HG03378 (cell line): ENCODE results near the gene RASSF5.
"Not testable (repeated sequence)": the region's sequence is repeated elsewhere in the genome, so short reads cannot be mapped to it uniquely, and the experiment has no call there.

Source experiments
- ATAC-seq: cut with Tn5 transposase; IDR thresholded peaks from one replicate; pipeline ENCODE4 v1.9.1; 2021; ENCODE audit warnings: mild to moderate bottlenecking, moderate library complexity; ENCODE audit not compliant: unreplicated experiment

The RASSF5 gene

DNA sequence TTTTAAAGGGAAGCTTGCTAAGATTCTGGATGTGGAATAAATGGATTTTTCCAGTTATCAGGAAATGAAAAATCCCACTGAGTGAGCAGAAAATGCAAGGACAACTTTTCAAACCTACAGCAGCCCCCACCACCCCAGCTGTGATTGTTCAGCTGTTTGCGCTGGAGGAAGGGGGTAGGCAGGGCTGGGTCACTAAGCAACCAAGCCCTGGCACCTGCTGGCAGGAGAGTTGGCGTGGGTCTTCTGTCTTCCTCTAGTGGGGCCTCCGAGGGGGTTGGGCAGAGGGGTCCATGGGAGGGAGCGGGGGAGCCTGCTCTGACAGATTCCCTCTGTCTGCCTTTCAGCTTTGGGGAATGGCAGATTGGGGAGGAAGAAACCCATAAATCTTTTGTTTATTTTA lies 59.7 kb downstream of the RASSF5 start:
- no peak for ATAC-seq

DNA sequence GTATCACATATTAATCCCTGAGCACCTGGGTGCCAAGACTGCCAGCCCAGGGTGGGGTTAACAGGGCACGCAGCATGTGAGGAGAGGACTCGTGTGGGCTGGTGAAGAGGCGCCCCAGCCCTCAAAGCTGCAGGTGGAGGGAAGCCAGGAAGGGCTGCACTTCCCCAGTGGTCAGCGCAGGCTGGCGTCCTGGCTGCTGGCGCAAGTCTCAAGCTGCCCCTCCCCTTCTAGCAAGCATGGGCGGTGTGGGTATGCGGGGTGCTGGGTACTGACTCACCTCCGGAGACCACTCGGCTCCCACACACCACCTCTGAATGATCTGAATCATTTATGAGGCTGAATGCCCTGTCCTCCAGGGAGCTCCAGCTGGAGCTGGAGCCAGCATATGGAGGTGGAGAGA lies 60.9 kb downstream of the RASSF5 start:
- ATAC-seq, result no peak

DNA sequence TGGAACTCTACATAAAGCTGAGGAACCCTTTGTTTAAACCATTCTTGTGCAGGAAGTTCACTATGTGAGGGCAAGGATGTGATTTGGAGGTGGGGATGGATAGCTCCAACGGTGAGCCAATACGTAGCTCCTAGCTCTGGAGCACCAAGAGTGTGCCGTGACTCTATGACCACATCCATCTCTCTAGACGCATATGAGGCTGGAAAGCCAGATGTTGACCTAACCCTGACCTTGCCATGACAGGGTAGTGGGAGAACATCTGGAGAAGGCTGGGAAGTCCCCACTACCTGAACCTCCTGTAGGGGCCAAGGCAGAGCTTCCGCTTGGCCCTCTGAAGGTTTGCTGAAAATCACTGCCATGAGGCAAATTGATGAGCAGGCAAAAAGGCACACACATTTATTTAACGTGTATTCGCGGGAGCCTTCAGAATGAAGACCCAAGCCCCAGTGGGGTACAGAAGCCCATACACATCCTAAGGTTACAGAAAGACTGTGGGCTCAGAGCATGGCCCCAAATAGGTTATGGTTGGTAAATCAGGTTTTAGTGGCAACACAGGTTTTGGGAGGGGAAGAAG lies 61.5 kb downstream of the RASSF5 start:
- no peak for ATAC-seq

DNA sequence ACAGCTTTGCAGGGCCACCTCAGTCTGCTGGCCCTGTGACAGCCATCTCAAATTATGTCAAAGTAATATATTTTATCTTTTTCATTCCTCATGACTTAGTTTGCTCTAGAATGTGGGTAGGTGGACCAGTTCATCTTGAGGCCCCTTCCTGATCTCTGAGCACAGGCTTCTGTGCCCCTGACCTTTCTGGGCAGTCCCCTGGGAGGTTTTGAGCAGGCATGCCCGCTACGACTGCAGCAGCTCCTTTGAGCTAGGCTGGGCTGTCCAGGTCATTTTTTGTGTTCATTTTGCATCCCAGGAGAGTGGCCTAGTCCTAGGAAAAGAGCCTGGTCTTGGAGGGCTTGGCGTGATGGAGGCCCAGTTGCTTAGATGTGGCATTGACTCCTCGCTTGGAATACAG lies 62.2 kb downstream of the RASSF5 start:
- no peak for ATAC-seq

DNA sequence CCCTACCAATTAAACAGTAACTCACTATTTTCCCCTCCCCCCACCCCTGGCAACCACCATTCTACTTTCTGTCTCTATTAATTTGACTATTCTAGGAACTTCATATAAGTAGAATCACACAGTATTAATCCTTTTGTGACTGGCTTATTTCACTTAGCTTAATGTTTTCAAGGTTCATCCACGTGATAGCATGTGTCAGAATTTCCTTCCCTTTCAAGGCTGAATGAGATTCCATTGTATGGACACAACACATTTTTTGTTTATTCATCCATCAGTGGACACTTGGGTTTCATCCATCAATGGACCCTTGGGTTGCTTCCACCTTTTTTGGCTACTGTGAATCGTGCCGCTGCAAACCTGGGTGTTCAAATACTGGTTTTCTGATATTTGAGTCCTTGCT lies 63.2 kb downstream of the RASSF5 start:
- ATAC-seq, result no peak

DNA sequence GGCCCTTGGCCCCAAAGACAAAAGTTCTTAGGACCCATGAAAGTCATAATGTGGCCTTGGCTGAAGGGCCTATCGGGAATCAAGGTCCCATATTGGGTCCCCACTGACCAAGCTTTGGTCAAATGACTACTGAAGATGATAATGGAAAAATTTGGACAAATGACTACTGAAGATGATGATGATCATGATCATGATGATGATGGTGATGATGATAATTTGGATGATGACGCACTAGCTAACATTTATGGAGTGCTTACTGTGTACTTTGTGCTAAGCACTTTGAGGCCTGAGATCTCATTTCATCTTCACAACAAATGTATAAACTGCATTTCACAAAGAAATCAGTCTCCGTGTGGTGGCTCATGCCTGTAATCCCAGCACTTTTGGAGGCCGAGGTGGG lies 65.5 kb downstream of the RASSF5 start:
- no peak for ATAC-seq

DNA sequence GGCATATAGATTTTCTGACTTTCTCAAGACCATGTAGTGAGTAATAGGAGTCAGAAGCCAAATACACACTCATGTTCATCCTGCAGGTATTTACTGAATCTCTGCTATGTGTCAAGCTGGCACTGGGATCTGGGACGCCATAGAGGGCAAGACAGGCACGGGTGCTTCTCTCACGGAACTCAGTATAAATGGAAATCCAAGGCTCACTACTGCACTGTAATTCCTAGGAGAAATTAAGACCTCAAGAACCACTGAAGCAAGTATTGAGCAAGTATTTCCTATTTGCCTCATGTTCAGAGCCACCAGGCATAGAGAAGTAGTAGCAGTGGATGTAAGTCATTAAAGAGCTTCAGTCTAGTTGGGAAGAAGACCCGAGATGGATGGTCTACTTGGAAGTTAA lies 66.0 kb downstream of the RASSF5 start:
- no peak for ATAC-seq

DNA sequence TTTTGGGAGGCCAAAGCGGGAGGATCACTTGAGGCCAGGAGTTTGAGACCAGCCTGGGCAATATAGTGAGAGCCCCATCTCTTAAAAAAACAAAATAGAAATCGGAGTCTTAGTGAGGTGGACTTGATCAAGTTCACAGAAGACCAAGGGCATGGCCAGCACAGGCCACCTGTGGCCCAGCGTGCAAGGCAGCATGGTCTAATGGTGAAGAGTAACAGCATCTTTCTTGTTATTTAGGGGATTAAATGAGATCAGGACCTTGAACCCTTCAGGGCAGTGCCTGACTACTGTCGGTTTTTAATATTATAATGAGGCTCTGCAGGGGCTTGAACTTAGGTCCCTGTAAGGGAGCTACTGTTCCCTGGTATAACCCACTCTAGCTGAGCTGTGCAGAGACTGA lies 66.4 kb downstream of the RASSF5 start:
- no peak for ATAC-seq

DNA sequence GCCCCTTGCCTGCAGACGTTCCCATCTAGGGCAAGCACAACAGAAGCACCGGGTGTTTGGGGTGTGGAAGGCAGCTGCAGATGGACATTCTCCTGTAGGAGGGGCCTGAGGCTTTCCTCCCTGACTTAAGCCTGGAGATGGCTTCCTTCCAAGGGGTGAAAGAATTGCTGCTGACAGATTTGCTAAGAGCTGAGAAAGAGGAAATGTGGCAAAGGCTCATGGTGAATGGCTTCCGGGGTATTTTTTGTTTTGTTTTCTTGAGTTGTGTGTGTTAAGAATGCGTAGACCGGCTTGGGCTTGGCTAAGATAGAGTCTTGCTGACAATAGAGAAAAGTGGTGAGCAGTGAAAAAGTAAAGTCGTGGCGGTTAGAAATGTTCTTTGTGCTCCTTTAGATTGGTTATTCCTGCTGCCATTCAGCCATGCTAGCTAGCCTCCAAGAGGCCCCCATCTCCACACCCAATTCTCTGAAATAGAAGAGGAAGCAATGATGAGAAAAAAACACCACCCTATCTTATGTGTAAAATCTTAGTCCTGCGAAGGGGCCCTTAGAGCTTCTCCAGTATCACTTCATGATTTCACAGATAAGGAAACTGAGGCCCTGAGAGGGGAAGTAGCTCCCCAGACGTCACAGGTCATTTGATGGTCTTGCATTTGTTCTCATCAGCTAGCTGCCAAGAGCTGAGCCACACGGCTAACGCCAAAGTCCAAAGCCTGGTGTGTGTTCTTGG lies 68.0 kb downstream of the RASSF5 start:
- ATAC-seq, result peak; percentile 36

DNA sequence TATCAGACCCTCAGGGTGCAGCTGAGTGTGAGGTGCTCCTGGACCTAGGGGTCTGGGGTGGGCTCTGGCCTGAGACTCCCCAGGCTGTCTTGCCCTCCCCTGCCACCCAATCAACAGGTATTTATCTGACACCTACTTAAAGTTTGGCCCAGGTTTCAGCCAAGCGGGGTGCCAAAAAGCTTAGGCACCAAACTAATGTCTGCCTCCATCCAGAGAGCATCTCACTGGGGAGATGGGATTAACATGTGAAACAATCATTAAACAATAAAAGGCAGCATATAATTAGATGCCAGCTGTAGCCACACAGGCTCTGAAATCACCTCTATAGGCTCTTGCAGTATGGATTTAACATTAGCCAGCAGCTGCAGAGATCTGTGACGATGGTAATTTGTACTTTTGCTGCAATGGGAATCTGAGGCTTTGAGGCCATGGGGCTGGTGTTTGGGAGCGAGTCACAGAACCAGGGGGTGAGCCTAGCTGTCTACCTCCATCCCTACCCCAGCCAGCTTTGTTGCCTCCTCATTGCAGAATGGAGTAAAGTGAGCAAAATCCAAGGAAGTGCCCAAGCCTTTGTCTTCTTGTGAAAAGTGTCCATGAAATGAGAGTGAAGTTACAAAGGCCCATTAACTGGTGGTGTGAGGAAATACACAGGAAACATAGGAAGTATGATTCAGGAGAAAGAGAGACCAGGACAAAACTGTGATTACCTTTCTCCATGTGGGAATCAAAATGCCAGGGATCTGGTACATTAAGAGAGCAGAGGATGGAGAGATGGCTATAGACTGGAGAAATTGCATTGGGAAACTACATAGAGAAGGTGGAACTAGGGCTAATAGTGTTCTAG lies 68.8 kb downstream of the RASSF5 start:
- ATAC-seq, result no peak

DNA sequence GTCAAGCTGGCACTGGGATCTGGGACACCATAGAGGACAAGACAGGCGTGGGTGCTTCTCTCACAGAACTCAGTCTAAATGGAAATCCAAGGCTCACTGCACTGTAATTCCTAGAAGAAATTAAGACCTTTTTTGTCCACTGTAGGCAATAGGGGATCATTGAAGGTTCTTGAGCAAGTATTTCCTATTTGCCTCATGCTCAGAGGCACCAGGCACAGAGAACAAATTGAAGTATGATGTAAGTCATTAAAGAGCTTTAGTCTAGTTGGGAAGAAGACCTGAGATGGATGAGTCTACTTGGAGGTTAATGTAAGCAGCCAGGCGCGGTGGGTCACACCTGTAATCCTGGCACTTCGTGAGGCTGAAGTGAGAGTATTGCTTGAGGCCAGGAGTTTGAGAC lies 70.3 kb downstream of the RASSF5 start:
- no peak for ATAC-seq

DNA sequence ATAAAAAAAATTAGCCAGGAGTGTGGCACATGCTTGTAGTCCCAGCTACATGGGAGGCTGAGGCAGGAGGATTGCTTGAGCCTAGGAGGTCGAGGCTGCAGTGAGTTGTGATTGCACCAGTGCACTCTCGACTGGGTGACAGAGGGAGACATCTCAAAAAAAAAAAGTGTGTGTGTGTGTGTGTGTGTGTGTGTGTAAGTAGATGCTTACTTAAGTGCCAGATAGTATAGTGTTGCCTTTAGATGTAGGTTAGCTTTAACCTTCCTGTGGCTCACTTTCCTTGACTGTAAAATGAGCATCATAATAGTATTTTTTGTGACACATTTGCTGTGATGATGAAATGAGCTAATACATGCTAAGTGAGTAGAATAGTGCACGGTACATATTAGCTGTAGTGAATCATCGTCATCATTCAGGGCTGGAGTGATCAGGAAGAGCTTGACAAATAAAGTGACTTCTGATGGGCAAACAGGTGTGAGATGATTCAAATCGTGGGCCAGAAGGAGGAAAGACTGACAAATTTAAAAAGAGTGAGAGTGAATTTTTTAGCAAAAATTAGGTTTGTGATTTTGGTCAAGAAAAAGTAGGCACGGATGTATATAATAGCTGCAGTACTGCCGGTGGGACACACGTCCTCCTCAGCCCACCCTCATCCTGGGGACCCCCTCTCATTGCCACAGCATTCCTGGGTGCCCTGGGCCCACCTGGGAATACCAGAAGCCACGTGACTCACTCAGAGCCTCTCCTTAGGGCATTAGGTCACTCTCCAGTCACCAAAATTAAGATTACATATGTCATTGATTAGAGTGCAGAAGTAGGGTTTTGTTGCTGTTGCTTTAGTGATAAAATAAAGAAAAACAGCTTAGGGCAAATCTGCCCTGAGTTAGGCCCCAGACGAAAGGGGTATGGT lies 71.0 kb downstream of the RASSF5 start:
- ATAC-seq, result no peak

DNA sequence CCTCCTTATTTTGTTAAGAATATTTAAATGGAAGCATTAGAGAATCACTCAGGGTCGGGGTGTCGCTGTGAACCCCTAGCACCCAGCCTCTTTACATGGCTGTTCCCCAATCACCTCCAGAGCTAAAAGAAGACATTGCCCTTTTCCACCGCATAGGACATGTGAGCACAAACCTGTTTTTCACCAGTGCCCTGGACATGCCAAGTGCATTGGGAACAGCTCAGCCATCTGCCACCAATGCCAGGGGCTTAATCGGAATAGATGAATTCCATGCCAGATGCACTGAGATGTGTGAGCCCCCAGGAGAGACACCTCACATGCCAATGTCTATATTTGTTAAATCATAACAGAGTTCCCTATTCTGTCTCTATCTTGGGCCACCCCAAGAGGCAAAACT lies 71.6 kb downstream of the RASSF5 start:
- no peak for ATAC-seq

DNA sequence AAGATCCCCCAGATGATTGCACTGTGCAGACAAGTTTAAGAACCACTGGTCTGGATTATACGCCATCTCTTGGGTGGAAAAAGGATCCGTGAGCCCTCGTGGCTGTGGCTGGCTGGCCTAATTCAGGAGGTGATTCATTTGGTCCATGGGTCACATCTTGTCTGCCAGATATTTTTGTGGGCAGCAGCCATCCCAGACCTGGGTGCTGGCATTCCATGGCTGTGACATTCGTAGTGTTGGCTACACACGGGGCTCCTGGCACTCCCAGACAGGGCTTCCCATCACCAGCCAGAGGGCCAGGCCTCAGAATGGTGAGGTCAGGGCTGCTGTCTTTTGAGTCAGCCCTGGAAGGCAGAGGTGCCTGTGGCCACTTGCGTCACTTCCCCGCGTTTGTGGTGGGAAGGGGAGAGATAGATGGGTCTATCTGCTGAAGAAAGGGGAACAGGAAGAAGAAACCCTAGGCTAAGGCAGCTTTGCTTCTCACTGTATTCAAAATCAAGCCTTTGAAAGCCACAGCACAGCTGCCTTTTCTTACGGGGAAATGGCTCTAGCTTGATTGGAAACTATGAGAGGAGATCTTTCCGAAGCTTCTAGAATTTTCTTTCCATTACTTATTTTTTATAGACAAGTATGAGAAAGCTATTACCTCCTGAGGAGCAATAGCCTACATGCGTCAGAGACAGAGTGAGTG lies 72.6 kb downstream of the RASSF5 start:
- ATAC-seq, result peak; percentile 77

DNA sequence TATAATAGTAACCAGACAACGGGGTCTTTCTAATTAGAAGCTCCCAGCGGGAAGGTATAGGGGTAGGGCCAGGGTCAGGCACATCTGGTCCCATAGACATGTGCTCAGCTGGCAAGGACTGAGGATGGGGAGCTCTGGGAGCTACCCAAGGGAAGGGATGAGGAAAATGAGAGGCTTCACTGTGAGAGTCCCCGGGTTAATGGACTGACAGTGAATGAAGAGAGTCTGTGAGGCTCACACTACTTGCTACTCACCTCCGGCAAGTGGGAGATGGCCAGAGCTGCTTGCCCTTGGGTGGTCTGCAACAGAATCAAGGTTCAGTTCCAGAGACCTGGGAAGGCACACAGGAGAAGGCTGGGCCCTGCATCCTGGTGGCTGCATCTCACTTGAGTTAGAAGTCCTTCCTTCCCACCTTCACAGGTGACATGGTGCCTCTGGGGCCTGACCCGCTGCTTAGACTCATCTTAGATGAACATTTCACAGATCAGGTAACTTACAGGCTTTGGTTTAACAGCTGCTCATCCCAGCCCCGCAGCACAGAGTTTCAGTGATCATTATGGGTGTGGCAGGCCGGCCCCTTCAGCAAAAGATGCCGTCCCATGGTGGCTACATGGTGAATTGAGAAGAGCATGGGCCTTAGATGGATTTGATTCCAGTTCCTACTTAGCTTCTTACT lies 73.2 kb downstream of the RASSF5 start:
- ATAC-seq, result no peak

DNA sequence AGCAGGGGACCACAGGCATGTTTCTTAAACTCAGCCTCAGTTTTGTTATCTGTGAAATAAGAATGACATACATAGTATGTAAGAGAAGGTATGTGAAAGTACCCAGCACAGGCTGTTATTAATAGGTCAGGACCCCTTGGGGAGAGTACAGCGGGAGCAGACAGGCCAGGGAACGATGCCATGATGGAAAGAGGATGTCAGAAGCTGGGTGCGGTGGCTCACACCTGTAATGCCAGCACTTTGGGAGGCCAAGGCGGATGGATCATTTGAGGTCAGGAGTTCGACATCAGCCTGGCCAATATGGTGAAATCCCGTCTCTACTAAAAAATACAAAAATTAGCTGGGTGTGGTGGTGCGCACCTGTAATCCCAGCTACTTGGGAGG lies 73.8 kb downstream of the RASSF5 start:
- ATAC-seq, result not testable (repeated sequence)

DNA sequence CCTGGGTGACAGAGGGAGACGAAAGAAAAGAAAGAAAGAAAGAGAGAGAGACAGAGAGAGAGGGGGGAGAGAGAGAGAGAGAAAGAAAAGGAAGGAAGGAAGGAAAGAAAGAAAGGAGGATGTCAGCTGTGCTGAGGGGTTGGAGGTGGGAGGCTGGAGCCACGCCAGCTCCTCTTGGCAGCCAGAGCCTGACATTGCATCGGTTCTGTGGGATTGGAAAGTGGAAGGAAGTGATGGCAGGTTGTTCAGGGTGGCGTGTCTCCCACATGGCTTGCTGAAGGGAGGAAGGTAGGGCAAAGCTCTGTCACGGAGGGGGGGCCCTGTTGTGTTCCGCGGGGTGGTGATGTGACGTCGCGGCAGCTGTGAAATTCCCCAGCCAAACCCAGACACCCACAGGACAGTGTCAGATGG lies 74.2 kb downstream of the RASSF5 start:
- ATAC-seq, result no peak

DNA sequence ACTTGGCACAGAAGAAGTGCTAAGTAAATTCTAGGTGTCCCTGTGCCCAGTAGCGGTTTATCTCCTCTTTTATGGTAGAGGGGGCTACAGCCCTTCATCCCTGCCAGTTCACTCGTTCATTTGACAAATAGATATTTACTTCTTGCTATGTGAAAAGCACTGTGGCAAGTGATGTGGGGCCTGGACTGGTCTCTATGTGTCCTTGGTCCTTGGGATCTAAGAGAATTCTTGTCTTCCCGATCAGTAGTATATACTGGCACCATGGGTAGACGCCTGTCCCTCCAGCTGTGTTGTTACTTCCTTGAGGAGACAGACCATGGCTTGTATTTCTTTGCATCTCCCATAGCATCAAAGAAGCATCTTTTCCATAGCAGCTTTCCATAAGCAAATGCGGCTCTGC lies 75.2 kb downstream of the RASSF5 start:
- ATAC-seq, result no peak

DNA sequence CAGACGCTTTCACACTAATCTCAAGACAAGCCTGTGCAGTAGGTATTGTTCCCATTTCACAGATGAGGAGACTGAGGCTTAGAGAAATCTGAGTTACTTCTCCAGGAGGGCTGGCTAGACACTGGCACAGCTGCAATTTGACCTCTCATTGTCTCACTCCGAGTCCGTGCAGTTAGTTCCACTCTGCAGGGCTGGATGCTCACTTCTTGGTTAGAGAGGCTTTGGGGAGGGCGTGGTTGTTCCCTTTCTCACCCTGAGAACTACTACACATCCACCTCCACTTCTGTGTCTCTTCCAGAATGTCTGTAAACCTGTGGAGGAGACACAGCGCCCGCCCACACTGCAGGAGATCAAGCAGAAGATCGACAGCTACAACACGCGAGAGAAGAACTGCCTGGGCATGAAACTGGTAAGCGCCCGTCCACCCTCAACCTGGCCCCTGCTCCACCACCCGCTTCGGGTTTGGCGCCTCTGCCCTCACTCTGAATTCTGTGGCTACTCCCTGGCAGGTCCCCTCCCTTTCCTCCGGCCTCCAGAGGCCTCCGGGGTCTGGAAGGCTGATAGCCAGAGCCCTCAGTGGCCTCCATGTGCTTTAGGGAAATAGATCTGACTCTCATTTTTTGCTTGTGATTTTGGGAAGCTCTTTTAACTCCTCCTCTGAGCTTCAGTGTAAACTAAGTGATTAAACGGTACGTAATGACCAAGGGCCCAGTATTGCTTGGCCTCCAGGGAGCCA lies 75.8 kb downstream of the RASSF5 start:
- ATAC-seq, result no peak
